ENCODE measurements around the gene ODAD4. TPM values are rescaled to one million over a fixed set of nuclear protein-coding genes. Genes with fewer than 3 reads are reported as not detected.

Gene ODAD4
- total and polyA plus RNA-seq, 2 of the 8 experiments (the other 6 are each of a cell fraction or from before 2014, with no cell fraction given) = 0.48 to 1.3 TPM

DNA sequence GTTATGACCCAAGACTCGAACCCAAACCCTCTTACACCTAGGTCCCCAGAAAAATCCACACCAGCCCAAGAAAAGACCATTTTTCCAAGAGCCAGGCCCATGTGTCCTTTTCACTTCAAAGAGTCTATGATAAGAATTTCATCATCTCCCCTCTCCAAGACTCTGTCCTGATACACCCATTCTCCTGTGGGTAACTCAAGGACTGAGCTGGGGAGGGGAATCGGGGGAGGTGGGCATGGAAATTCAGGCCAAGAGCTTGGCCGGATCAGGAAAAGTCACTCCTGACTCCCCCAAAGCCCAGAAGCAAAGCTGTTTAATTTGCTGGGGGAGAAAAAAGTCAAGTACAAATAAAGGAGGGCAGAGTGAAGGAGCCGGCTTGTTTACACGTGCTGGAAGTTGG, 15.4 kb upstream of the ODAD4 start (continued):
- TF ChIP-seq RNF2 (IDR thresholded peaks at IDR 0.05; ENCODE audit: borderline replicate concordance, low read depth, low read length, missing control alignments, poor library complexity, severe bottlenecking) = no peak
- no peak for TF ChIP-seq SIN3A (conservative IDR thresholded peaks at IDR 0.05 in 1 of 2, IDR thresholded peaks at IDR 0.05 in 1 of 2; ENCODE audit: low read depth in 1 of 2, low read length in 2 of 2)
- TF ChIP-seq KDM4A (IDR thresholded peaks at IDR 0.05; ENCODE audit: low read depth, low read length, severe bottlenecking) = no peak
- no peak for TF ChIP-seq ZNF274 (IDR thresholded peaks at IDR 0.05; ENCODE audit: borderline replicate concordance, extremely low read depth, low read length)
- no peak for TF ChIP-seq KDM1A (IDR thresholded peaks at IDR 0.05; ENCODE audit: borderline replicate concordance, low read length)
- no peak for TF ChIP-seq CHD7 (IDR thresholded peaks at IDR 0.05; ENCODE audit: insufficient replicate concordance, low read length)
- no peak for TF ChIP-seq RFX5 (IDR thresholded peaks at IDR 0.05; ENCODE audit: borderline replicate concordance, low read depth, low read length)
- TF ChIP-seq FOSL1 (IDR thresholded peaks at IDR 0.05; ENCODE audit: insufficient read depth, low read depth, low read length) = no peak

Measured in H1 (cell line).